ENCODE measurements around the gene ANAPC7. TPM values are rescaled to one million over a fixed set of nuclear protein-coding genes. Genes with fewer than 3 reads are reported as not detected.
A peak's percentile ranks its signal among the peaks of the same experiment; 100 is the strongest.
"Not testable (repeated sequence)": the region's sequence is repeated elsewhere in the genome, so short reads cannot be mapped to it uniquely, and the experiment has no call there.

ANAPC7 gene
- total RNA-seq, 5 donors from 2014 or later (not counting 1 experiment from before 2014, with no cell fraction given) = 40.8 to 60.4 (median 57.6) TPM

DNA sequence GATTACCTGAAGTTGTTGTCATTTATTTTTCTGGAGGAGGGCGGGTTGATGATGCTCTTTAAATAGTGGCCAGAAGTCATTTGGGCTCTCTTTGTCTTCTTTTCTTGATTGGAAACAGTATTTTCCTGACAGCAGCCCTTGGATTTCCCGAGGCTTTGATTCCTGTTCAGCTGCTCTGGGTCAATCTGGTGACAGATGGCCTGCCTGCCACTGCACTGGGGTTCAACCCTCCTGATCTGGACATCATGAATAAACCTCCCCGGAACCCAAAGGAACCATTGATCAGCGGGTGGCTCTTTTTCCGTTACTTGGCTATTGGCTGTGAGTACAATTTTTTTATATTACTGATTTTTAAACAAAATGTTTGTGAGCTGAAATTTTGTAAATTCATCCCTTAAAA is 60.4 kb downstream of the ANAPC7 start:
- Histone ChIP-seq H3K27ac (ENCODE audit: low read length) (no peak overlapping the region), H3K9me3 (no peaks in the 10 kb centered on the region), H3K4me1 (ENCODE audit: control insufficient read depth in 1 of 2, extremely low read depth in 1 of 2, insufficient read depth in 2 of 2, low read length in 2 of 2) (peaks cover 0 to under 1% of the 10 kb centered on the region in 2 experiments), H3K4me3 (ENCODE audit: control insufficient read depth in 1 of 2, extremely low read depth in 1 of 2, low read length in 1 of 2) (no peak overlapping the region), H3K36me3 (ENCODE audit: control insufficient read depth in 2 of 2, extremely low read depth in 1 of 2, insufficient read depth in 1 of 2, low read length in 1 of 2) (peaks cover 26 to 96% of the 10 kb centered on the region in 2 donors), H3K27me3 (replicated peaks in 1 of 2; ENCODE audit: control insufficient read depth in 2 of 2, extremely low read depth in 1 of 2, insufficient read depth in 2 of 2, low read length in 1 of 2) (no peaks in the 10 kb centered on the region)
- Mint-ChIP-seq H3K27ac (no peak overlapping the region), H3K9me3 (no peaks in the 10 kb centered on the region), H3K4me1 (peaks cover 0 to 6% (median 2%) of the 10 kb centered on the region in 3 donors), H3K27me3 (no peaks in the 10 kb centered on the region), H3K36me3 (peaks cover 84% of the 10 kb centered on the region), H3K4me3 (no peak overlapping the region)
- ChIA-PET CTCF (no interaction called here), POLR2A (interaction anchor here in 1 of 2 donors (0.6 kb wide), 1 partner anchor 25 kb away, joined by 6 read pairs; no protein-coding TSS in a partner anchor)
- ATAC-seq (replicated peaks in 1 of 4) (no peak), DNase-seq (no peak)
- WGBS (ENCODE audit: insufficient coverage) = 100% methylated on average over 2 of the region's 5 CpGs

DNA sequence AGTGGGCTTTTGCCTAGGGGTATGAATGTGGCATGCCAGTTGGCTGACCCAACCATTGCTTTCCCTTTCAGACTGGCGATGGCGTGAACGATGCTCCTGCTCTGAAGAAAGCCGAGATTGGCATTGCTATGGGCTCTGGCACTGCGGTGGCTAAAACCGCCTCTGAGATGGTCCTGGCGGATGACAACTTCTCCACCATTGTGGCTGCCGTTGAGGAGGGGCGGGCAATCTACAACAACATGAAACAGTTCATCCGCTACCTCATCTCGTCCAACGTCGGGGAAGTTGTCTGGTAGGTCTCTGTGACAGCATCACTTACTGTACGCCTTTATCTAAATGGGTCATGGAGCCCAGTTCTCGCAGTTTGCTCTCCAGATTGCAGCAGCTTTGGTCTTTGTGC is 61.4 kb downstream of the ANAPC7 start:
- no peak overlapping the region for H3K27ac ChIP-seq (ENCODE audit: low read length)
- Mint-ChIP-seq H3K4me3 (no peak overlapping the region), H3K36me3 (peaks cover 86% of the 10 kb centered on the region), H3K27me3 (no peaks in the 10 kb centered on the region), H3K9me3 (no peaks in the 10 kb centered on the region), H3K27ac (no peak overlapping the region), H3K4me1 (no peaks in the 10 kb centered on the region)
- ChIA-PET CTCF (interaction anchor here in 1 of 2 donors (0.6 kb wide), 1 partner anchor 89 kb away, joined by 5 read pairs; no protein-coding TSS in a partner anchor), POLR2A (no interaction called here)
- no peaks in the 10 kb centered on the region for H3K27me3 ChIP-seq (replicated peaks in 1 of 2; ENCODE audit: control insufficient read depth in 2 of 2, extremely low read depth in 1 of 2, insufficient read depth in 2 of 2, low read length in 1 of 2)
- no peak overlapping the region for H3K4me3 ChIP-seq (ENCODE audit: control insufficient read depth in 1 of 2, extremely low read depth in 1 of 2, low read length in 1 of 2)
- H3K9me3 ChIP-seq = no peaks in the 10 kb centered on the region
- no peaks in the 10 kb centered on the region for H3K4me1 ChIP-seq (ENCODE audit: control insufficient read depth in 1 of 2, extremely low read depth in 1 of 2, insufficient read depth in 2 of 2, low read length in 2 of 2)
- no peak for ATAC-seq (replicated peaks in 1 of 4)
- peaks cover 26 to 96% of the 10 kb centered on the region in 2 donors for H3K36me3 ChIP-seq (ENCODE audit: control insufficient read depth in 2 of 2, extremely low read depth in 1 of 2, insufficient read depth in 1 of 2, low read length in 1 of 2)
- WGBS (ENCODE audit: insufficient coverage) = 97% methylated on average over 11 of the region's 15 CpGs
- no peak for DNase-seq

DNA sequence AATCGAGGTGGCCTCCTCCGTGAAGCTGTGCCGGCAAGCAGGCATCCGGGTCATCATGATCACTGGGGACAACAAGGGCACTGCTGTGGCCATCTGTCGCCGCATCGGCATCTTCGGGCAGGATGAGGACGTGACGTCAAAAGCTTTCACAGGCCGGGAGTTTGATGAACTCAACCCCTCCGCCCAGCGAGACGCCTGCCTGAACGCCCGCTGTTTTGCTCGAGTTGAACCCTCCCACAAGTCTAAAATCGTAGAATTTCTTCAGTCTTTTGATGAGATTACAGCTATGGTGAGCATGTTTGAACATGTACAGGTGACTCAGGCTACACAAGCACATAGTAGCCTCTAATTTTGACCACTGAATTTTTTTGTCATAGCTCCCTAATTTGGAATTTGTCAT is 62.8 kb downstream of the ANAPC7 start:
- POLR2A ChIA-PET = interaction anchor here in 1 of 2 donors (0.5 to 1.2 kb wide), 4 partner anchors 8 to 375 kb away, joined by 3 to 7 read pairs (median 4); no protein-coding TSS in a partner anchor
- DNase-seq = no peak
- no peaks in the 10 kb centered on the region for H3K4me1 ChIP-seq (ENCODE audit: control insufficient read depth in 1 of 2, extremely low read depth in 1 of 2, insufficient read depth in 2 of 2, low read length in 2 of 2)
- no peak overlapping the region for H3K27ac ChIP-seq (ENCODE audit: low read length)
- no peak overlapping the region for H3K4me3 ChIP-seq (ENCODE audit: control insufficient read depth in 1 of 2, extremely low read depth in 1 of 2, low read length in 1 of 2)
- H3K4me1 Mint-ChIP-seq = no peaks in the 10 kb centered on the region
- no peaks in the 10 kb centered on the region for H3K27me3 ChIP-seq (replicated peaks in 1 of 2; ENCODE audit: control insufficient read depth in 2 of 2, extremely low read depth in 1 of 2, insufficient read depth in 2 of 2, low read length in 1 of 2)
- H3K36me3 Mint-ChIP-seq = peaks cover 86% of the 10 kb centered on the region
- no peak overlapping the region for H3K4me3 Mint-ChIP-seq
- H3K36me3 ChIP-seq (ENCODE audit: control insufficient read depth in 2 of 2, extremely low read depth in 1 of 2, insufficient read depth in 1 of 2, low read length in 1 of 2) = peaks cover 19 to 98% of the 10 kb centered on the region in 2 donors
- no peaks in the 10 kb centered on the region for H3K27me3 Mint-ChIP-seq
- ATAC-seq (replicated peaks in 1 of 4) = no peak
- CTCF ChIA-PET = interaction anchor here in 1 of 2 donors (0.5 kb wide), 1 partner anchor 98 kb away, joined by 3 read pairs; no protein-coding TSS in a partner anchor
- H3K9me3 ChIP-seq = no peaks in the 10 kb centered on the region
- WGBS (ENCODE audit: insufficient coverage) = 97% methylated on average over 12 of the region's 18 CpGs
- H3K9me3 Mint-ChIP-seq = no peaks in the 10 kb centered on the region
- no peak overlapping the region for H3K27ac Mint-ChIP-seq

DNA sequence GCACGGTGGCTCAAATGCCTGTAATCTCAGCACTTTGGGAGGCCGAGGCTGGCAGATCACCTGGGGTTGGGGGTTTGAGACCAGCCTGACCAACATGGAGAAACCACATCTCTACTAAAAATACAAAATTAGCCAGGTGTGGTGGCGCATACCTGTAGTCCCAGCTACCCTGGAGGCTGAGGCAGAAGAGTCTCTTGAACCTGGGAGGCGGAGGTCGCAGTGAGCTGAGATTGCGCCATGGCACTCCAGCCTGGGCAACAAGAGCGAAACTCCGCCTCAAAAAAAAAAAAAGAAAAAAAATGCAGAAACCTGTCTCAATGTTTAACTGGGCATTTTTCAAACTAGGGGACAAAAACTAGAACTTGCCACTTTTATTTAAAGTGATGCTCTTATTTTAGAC is 63.2 kb downstream of the ANAPC7 start:
- H3K9me3 ChIP-seq; H3K27ac ChIP-seq (ENCODE audit: low read length); H3K4me3 ChIP-seq (ENCODE audit: control insufficient read depth in 1 of 2, extremely low read depth in 1 of 2, low read length in 1 of 2); H3K4me1 Mint-ChIP-seq; H3K4me3 Mint-ChIP-seq; H3K27me3 Mint-ChIP-seq; H3K27ac Mint-ChIP-seq; ATAC-seq (replicated peaks in 1 of 4); H3K4me1 ChIP-seq (ENCODE audit: control insufficient read depth in 1 of 2, extremely low read depth in 1 of 2, insufficient read depth in 2 of 2, low read length in 2 of 2); H3K9me3 Mint-ChIP-seq; H3K27me3 ChIP-seq (replicated peaks in 1 of 2; ENCODE audit: control insufficient read depth in 2 of 2, extremely low read depth in 1 of 2, insufficient read depth in 2 of 2, low read length in 1 of 2); DNase-seq: not testable (repeated sequence)
- POLR2A ChIA-PET = interaction anchor here in 1 of 2 donors (0.6 to 1.2 kb wide), 3 partner anchors 8 to 375 kb away, joined by 3 to 4 read pairs (median 3); no protein-coding TSS in a partner anchor
- H3K36me3 Mint-ChIP-seq = peaks cover 87% of the 10 kb centered on the region
- H3K36me3 ChIP-seq (ENCODE audit: control insufficient read depth in 2 of 2, extremely low read depth in 1 of 2, insufficient read depth in 1 of 2, low read length in 1 of 2) = peaks cover 18 to 98% of the 10 kb centered on the region in 2 donors
- CTCF ChIA-PET = interaction anchor here in 1 of 2 donors (0.5 kb wide), 1 partner anchor 98 kb away, joined by 3 read pairs; no protein-coding TSS in a partner anchor
- 100% methylated on average over 1 of the region's 8 CpGs for WGBS (ENCODE audit: insufficient coverage)

DNA sequence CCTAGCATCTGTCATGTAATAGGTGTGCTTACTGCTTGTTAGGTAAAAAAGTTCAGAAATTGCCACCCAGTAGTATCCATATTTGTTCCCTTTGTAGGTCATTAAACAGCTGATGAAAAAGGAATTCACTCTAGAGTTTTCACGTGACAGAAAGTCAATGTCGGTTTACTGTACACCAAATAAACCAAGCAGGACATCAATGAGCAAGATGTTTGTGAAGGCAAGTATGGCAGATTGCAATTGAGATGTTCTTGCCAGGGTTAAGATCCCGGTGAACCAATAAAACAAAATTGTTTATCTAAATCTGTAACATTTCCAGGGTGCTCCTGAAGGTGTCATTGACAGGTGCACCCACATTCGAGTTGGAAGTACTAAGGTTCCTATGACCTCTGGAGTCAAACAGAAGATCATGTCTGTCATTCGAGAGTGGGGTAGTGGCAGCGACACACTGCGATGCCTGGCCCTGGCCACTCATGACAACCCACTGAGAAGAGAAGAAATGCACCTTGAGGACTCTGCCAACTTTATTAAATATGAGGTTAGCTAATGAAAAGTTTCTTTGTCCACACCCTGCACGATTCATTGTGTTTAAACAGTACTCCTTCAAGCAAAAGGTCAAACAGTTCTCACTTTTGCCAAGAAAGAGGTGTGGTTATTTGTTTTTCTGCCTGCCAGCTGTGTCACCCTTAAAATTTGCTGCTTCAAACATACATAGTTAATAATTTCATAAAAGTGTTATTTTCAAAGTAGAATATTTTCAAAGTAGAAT is 64.1 kb downstream of the ANAPC7 start:
- H3K36me3 ChIP-seq (ENCODE audit: control insufficient read depth in 2 of 2, extremely low read depth in 1 of 2, insufficient read depth in 1 of 2, low read length in 1 of 2) = peaks cover 12 to 97% of the 10 kb centered on the region in 2 donors
- WGBS (ENCODE audit: insufficient coverage) = 90% methylated on average over 3 of the region's 8 CpGs
- H3K9me3 ChIP-seq = no peaks in the 10 kb centered on the region
- H3K4me1 ChIP-seq (ENCODE audit: control insufficient read depth in 1 of 2, extremely low read depth in 1 of 2, insufficient read depth in 2 of 2, low read length in 2 of 2) = no peaks in the 10 kb centered on the region
- ATAC-seq (replicated peaks in 1 of 4) (no peak), DNase-seq (no peak)
- no peak overlapping the region for H3K27ac ChIP-seq (ENCODE audit: low read length)
- no peak overlapping the region for H3K4me3 ChIP-seq (ENCODE audit: control insufficient read depth in 1 of 2, extremely low read depth in 1 of 2, low read length in 1 of 2)
- ChIA-PET POLR2A (interaction anchor here in 1 of 2 donors (1.1 kb wide), 1 partner anchor 9 kb away, joined by 3 read pairs; no protein-coding TSS in a partner anchor), CTCF (no interaction called here)
- no peak overlapping the region for H3K27ac Mint-ChIP-seq
- H3K4me1 Mint-ChIP-seq = no peaks in the 10 kb centered on the region
- no peak overlapping the region for H3K4me3 Mint-ChIP-seq
- no peaks in the 10 kb centered on the region for H3K9me3 Mint-ChIP-seq
- no peaks in the 10 kb centered on the region for H3K27me3 ChIP-seq (replicated peaks in 1 of 2; ENCODE audit: control insufficient read depth in 2 of 2, extremely low read depth in 1 of 2, insufficient read depth in 2 of 2, low read length in 1 of 2)
- no peaks in the 10 kb centered on the region for H3K27me3 Mint-ChIP-seq
- peaks cover 81% of the 10 kb centered on the region for H3K36me3 Mint-ChIP-seq

DNA sequence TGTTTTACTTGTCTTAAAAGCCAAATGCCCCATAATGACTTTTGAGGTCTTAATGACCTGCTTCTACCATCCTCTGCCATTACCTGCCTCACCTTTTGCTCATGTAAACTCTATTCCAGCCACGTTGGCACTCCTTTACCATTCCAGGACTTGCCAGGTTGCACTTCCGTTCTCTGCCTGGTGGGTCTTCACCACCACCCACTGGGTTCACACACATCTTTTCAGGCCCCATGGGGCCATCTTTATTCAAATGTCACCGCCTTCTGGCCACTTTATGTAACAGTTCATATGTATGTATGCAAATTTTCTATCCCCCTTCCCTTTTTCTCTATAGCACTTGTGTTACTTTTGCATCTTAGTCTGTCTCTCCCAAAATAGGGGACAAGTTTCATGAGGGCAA is 64.8 kb downstream of the ANAPC7 start:
- H3K36me3 ChIP-seq (ENCODE audit: control insufficient read depth in 2 of 2, extremely low read depth in 1 of 2, insufficient read depth in 1 of 2, low read length in 1 of 2) = peaks cover 6 to 97% of the 10 kb centered on the region in 2 donors
- Mint-ChIP-seq H3K27me3 (no peaks in the 10 kb centered on the region), H3K27ac (peak overlapping the region in 1 of 2 donors; percentile 60), H3K36me3 (peaks cover 81% of the 10 kb centered on the region), H3K4me3 (no peak overlapping the region), H3K4me1 (no peaks in the 10 kb centered on the region), H3K9me3 (no peaks in the 10 kb centered on the region)
- CTCF ChIA-PET = no interaction called here
- DNase-seq = no peak
- no peak for ATAC-seq (replicated peaks in 1 of 4)
- no peak overlapping the region for H3K27ac ChIP-seq (ENCODE audit: low read length)
- H3K27me3 ChIP-seq (replicated peaks in 1 of 2; ENCODE audit: control insufficient read depth in 2 of 2, extremely low read depth in 1 of 2, insufficient read depth in 2 of 2, low read length in 1 of 2) = no peaks in the 10 kb centered on the region
- 100% methylated on average over 1 of the region's 3 CpGs for WGBS (ENCODE audit: insufficient coverage)
- H3K4me1 ChIP-seq (ENCODE audit: control insufficient read depth in 1 of 2, extremely low read depth in 1 of 2, insufficient read depth in 2 of 2, low read length in 2 of 2) = no peaks in the 10 kb centered on the region
- POLR2A ChIA-PET = no interaction called here
- H3K4me3 ChIP-seq (ENCODE audit: control insufficient read depth in 1 of 2, extremely low read depth in 1 of 2, low read length in 1 of 2) = no peak overlapping the region
- no peaks in the 10 kb centered on the region for H3K9me3 ChIP-seq
